ENCODE data around the gene PSME4. TPM values are rescaled to one million over a fixed set of nuclear protein-coding genes. Genes with fewer than 3 reads are reported as not detected.
"Not testable (repeated sequence)": the region's sequence is repeated elsewhere in the genome, so short reads cannot be mapped to it uniquely, and the experiment has no call there.

The PSME4 gene
- total RNA-seq, 1 donor from 2014 or later, result 24.4 TPM

GRCh38 chr2:53842891-53843290, 127.9 kb downstream of the PSME4 start:
- DNase-seq (ENCODE audit: low read depth in 2 of 2), result no peak

DNA sequence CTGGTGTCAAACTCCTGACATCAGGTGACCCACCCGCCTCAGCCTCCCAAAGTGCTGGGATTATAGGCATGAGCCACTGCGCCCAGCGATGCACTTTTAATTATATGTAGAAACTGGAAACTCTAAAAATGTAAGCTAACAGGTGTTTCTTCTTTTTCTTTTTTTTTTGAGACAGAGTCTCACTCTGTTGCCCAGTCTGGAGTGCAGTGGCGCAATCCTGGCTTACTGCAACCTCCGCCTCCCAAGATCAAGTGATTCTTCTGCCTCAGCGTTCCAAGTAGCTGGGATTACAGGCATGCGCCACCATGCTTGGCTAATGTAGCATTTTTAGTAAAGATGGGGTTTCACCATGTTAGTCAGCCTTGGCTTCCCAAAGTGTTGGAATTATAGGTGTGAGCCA, 129.1 kb downstream of the PSME4 start:
- DNase-seq (ENCODE audit: low read depth in 2 of 2), result not testable (repeated sequence)

- DNase-seq (ENCODE audit: low read depth in 2 of 2), result no peak
Measured at GRCh38 chr2:53840580-53840979, 130.2 kb downstream of the PSME4 start.

- DNase-seq (ENCODE audit: low read depth in 2 of 2), result not testable (repeated sequence)
Measured at GRCh38 chr2:53829980-53830290, 140.9 kb downstream of the PSME4 start.

GRCh38 chr2:53829273-53829979, 141.4 kb downstream of the PSME4 start:
- no peak for DNase-seq (ENCODE audit: low read depth in 2 of 2)

- DNase-seq (ENCODE audit: low read depth in 2 of 2), result no peak
Measured at GRCh38 chr2:53828331-53828730, 142.5 kb downstream of the PSME4 start.

- no peak for DNase-seq (ENCODE audit: low read depth in 2 of 2)
Measured at GRCh38 chr2:53827398-53828175, 143.2 kb downstream of the PSME4 start.

- no peak for DNase-seq (ENCODE audit: low read depth in 2 of 2)
Measured at GRCh38 chr2:53826587-53827397, 144.0 kb downstream of the PSME4 start.

GRCh38 chr2:53826030-53826410, 144.8 kb downstream of the PSME4 start:
- no peak for DNase-seq (ENCODE audit: low read depth in 2 of 2)

GRCh38 chr2:53823639-53824038, 147.2 kb downstream of the PSME4 start:
- DNase-seq (ENCODE audit: low read depth in 2 of 2), result peak in 1 of 2 donors; percentile 5

DNA sequence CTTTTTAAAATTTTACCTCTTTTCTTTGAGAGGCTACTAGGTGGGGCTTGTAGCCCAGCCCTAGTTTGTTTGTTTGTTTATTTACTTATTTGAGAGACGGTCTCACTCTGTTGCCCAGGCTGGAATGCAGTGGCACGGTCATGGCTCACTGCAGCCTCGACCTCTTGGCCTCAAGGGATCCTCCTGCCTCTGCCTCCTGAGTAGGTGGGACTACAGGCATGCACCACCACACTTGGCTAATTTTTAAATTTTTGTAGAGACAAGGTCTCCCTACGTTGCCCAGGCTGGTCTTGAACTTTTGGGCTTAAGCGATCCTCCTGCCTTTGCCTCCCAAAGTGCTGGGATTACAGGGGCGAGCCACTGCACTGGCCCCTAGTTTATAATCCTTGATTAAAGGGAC, 149.0 kb downstream of the PSME4 start:
- DNase-seq (ENCODE audit: low read depth in 2 of 2), result no peak

- no peak for DNase-seq (ENCODE audit: low read depth in 2 of 2)
Measured at GRCh38 chr2:53820711-53821110, 150.1 kb downstream of the PSME4 start.

GRCh38 chr2:53820048-53820447, 150.7 kb downstream of the PSME4 start:
- no peak for DNase-seq (ENCODE audit: low read depth in 2 of 2)

GRCh38 chr2:53819634-53820033, 151.2 kb downstream of the PSME4 start:
- no peak for DNase-seq (ENCODE audit: low read depth in 2 of 2)

- no peak for DNase-seq (ENCODE audit: low read depth in 2 of 2)
Measured at GRCh38 chr2:53818854-53819435, 151.8 kb downstream of the PSME4 start.

Other genes starting within 250 kb of the PSME4 start
- gene CHAC2, start 203.2 kb downstream of the PSME4 start, total RNA-seq, result 5.0 and 8.9 TPM in 2 replicates
- gene ASB3, start 184.0 kb downstream of the PSME4 start, total RNA-seq, result 16.6 and 21.2 TPM in 2 replicates
- gene ERLEC1, start 183.9 kb downstream of the PSME4 start, total RNA-seq, result 45.5 and 70.6 TPM in 2 replicates
- 0.65 and 1.4 TPM in 2 replicates for gene GPR75, start 111.0 kb downstream of the PSME4 start, total RNA-seq
- gene ACYP2, start 144.6 kb upstream of the PSME4 start, total RNA-seq, result 5.0 and 8.7 TPM in 2 replicates